ENCODE results near the gene PTPRG. TPM values are rescaled to one million over a fixed set of nuclear protein-coding genes. Genes with fewer than 3 reads are reported as not detected.

The PTPRG gene
- total RNA-seq, 2 experiments from 2014 or later, result 0.13 to 0.70 TPM

DNA sequence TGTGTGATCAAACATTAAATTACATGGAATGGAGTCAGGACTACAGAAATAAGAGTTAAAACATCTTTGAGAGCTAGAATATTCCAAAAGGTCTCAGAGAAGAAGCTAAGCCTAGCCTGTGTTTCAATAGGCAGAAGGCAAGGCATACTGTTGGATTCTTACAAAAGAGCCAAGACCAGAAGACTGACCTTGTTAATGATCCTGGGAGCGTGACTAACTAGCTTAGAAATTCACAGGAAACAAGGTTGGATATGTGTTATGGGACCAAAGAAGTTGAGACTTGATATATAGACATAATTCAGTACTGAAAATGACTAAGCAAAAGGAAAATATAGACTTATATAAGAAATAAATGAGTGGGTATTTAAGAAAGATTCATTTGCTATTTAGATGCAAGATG, 761.9 kb downstream of the PTPRG start:
- Histone ChIP-seq H3K4me2 (ENCODE audit: low read length) (no peak overlapping the region), H3K79me2 (ENCODE audit: insufficient read depth, low read depth, low read length) (no peaks in the 10 kb centered on the region), H3K9me3 (ENCODE audit: low read length) (no peaks in the 10 kb centered on the region), H3K4me1 (ENCODE audit: insufficient read depth, low read length, poor library complexity, severe bottlenecking) (no peaks in the 10 kb centered on the region), H3K27ac (ENCODE audit: low read depth, low read length, poor library complexity, severe bottlenecking) (no peak overlapping the region), H3K9me2 (ENCODE audit: insufficient read depth, low read length) (no peaks in the 10 kb centered on the region), H3K36me3 (ENCODE audit: insufficient read depth, low read length) (no peaks in the 10 kb centered on the region), H2AFZ (ENCODE audit: low read length) (no peak overlapping the region), H4K20me1 (ENCODE audit: insufficient read depth, low read length) (no peaks in the 10 kb centered on the region), H3K4me3 (ENCODE audit: low read depth, low read length, poor library complexity, severe bottlenecking) (no peak overlapping the region)
- intact Hi-C loops (cut with micrococcal nuclease; ENCODE audit: unreplicated experiment), result no loop called here
- TF ChIP-seq EZH2phosphoT487 (IDR thresholded peaks at IDR 0.05; ENCODE audit: borderline replicate concordance, low read depth, low read length), result no peak
- TF ChIP-seq, protein P1, sequence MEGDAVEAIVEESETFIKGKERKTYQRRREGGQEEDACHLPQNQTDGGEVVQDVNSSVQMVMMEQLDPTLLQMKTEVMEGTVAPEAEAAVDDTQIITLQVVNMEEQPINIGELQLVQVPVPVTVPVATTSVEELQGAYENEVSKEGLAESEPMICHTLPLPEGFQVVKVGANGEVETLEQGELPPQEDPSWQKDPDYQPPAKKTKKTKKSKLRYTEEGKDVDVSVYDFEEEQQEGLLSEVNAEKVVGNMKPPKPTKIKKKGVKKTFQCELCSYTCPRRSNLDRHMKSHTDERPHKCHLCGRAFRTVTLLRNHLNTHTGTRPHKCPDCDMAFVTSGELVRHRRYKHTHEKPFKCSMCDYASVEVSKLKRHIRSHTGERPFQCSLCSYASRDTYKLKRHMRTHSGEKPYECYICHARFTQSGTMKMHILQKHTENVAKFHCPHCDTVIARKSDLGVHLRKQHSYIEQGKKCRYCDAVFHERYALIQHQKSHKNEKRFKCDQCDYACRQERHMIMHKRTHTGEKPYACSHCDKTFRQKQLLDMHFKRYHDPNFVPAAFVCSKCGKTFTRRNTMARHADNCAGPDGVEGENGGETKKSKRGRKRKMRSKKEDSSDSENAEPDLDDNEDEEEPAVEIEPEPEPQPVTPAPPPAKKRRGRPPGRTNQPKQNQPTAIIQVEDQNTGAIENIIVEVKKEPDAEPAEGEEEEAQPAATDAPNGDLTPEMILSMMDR (conservative IDR thresholded peaks at IDR 0.05; ENCODE audit: low read length), result no peak
- DNase-seq (ENCODE audit: low spot score), result no peak
- ChIA-PET CTCF (ENCODE audit: unreplicated experiment) (no interaction called here), POLR2A (interaction anchor here (0.7 to 1.1 kb wide), 2 partner anchors 11 to 974 kb away, joined by 3 to 4 read pairs; no protein-coding TSS in a partner anchor)
- no TSS peak for BruUV-seq (replicated peaks)

DNA sequence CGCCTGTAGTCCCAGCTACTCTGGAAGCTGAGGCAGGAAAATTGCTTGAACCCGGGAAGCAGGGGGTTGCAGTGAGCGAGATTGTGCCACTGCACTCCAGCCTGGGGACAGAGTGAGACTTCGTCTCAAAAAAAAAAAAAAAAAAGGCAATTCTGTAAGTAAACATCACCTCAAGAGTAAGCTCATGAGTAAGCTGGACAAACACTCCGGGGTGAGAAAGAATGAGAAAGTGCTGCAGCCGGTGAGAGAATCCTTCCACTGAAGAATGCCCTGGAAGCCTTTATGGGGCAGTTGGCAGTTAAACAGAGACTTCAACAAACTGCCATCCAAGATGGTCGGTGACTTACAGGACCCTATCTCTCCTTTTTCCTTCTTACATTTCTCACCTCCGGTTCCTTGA, 764.5 kb downstream of the PTPRG start:
- Histone ChIP-seq H3K36me3 (ENCODE audit: insufficient read depth, low read length) (no peaks in the 10 kb centered on the region), H3K9me2 (ENCODE audit: insufficient read depth, low read length) (no peaks in the 10 kb centered on the region), H3K9me3 (ENCODE audit: low read length) (no peaks in the 10 kb centered on the region), H3K4me1 (ENCODE audit: insufficient read depth, low read length, poor library complexity, severe bottlenecking) (no peaks in the 10 kb centered on the region), H3K79me2 (ENCODE audit: insufficient read depth, low read depth, low read length) (no peaks in the 10 kb centered on the region), H3K4me3 (ENCODE audit: low read depth, low read length, poor library complexity, severe bottlenecking) (no peak overlapping the region), H3K4me2 (ENCODE audit: low read length) (no peak overlapping the region), H2AFZ (ENCODE audit: low read length) (no peak overlapping the region), H4K20me1 (ENCODE audit: insufficient read depth, low read length) (no peaks in the 10 kb centered on the region), H3K27ac (ENCODE audit: low read depth, low read length, poor library complexity, severe bottlenecking) (no peak overlapping the region)
- intact Hi-C loops (cut with micrococcal nuclease; ENCODE audit: unreplicated experiment), result no loop called here
- DNase-seq (ENCODE audit: low spot score), result no peak
- CTCF ChIA-PET (ENCODE audit: unreplicated experiment), result no interaction called here
- BruUV-seq (replicated peaks), result no TSS peak
- POLR2A ChIA-PET, result no interaction called here
- no peak for TF ChIP-seq EZH2phosphoT487 (IDR thresholded peaks at IDR 0.05; ENCODE audit: borderline replicate concordance, low read depth, low read length)
- TF ChIP-seq, protein P1 (conservative IDR thresholded peaks at IDR 0.05; ENCODE audit: low read length), result no peak

DNA sequence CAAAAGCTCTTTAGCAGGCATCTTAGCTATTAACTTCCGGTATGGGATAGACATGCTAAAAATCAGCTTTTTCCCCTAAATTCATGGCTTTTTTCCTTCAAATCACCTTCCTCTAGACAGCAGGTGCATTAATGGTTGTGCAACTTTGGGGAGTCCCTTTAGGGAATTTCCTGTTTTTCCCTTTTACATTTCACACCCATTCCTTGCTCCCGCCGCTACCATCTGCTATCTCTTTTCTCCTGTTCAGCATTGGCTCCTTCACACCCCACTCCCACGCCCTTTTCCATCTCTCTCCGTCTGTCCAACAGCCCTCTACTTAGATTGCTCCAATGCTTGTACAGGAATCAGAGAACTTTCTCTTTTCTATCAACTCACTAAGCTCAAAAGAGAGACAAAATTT, 768.6 kb downstream of the PTPRG start:
- Histone ChIP-seq H3K79me2 (ENCODE audit: insufficient read depth, low read depth, low read length) (no peaks in the 10 kb centered on the region), H3K4me3 (ENCODE audit: low read depth, low read length, poor library complexity, severe bottlenecking) (no peak overlapping the region), H3K36me3 (ENCODE audit: insufficient read depth, low read length) (no peaks in the 10 kb centered on the region), H3K4me1 (ENCODE audit: insufficient read depth, low read length, poor library complexity, severe bottlenecking) (no peaks in the 10 kb centered on the region), H2AFZ (ENCODE audit: low read length) (no peak overlapping the region), H3K4me2 (ENCODE audit: low read length) (no peak overlapping the region), H4K20me1 (ENCODE audit: insufficient read depth, low read length) (no peaks in the 10 kb centered on the region), H3K9me2 (ENCODE audit: insufficient read depth, low read length) (no peaks in the 10 kb centered on the region), H3K9me3 (ENCODE audit: low read length) (no peaks in the 10 kb centered on the region), H3K27ac (ENCODE audit: low read depth, low read length, poor library complexity, severe bottlenecking) (no peak overlapping the region)
- intact Hi-C loops (cut with micrococcal nuclease; ENCODE audit: unreplicated experiment), result no loop called here
- CTCF ChIA-PET (ENCODE audit: unreplicated experiment), result no interaction called here
- POLR2A ChIA-PET, result interaction anchor here (1.7 kb wide), 1 partner anchor 29 kb away, joined by 8 read pairs; no protein-coding TSS in a partner anchor
- no peak for DNase-seq (ENCODE audit: low spot score)
- TF ChIP-seq, protein P1 (conservative IDR thresholded peaks at IDR 0.05; ENCODE audit: low read length), result no peak
- no peak for TF ChIP-seq EZH2phosphoT487 (IDR thresholded peaks at IDR 0.05; ENCODE audit: borderline replicate concordance, low read depth, low read length)
- BruUV-seq (replicated peaks), result no TSS peak
